ENCODE measurements around the gene SPI1. TPM values are rescaled to one million over a fixed set of nuclear protein-coding genes. Genes with fewer than 3 reads are reported as not detected.

The SPI1 gene
- total RNA-seq, 1 donor from 2014 or later = 8.3 TPM

- DNase-seq = no peak
- H3K9me3 ChIP-seq (replicated peaks) = no peaks in the 10 kb centered on the region
- intact Hi-C loops (cut with micrococcal nuclease) = no loop called here
Observed at GRCh38 chr11:47366020-47366490, 12.3 kb downstream of the SPI1 start.

GRCh38 chr11:47361419-47361818 is 16.9 kb downstream of the SPI1 start:
- Histone ChIP-seq H3K9me3 (replicated peaks) (no peaks in the 10 kb centered on the region), H3K4me3 (no peak overlapping the region), H3K27ac (replicated peaks) (peak overlapping the region; percentile 63), H3K4me1 (peaks cover 13% of the 10 kb centered on the region), H3K36me3 (no peaks in the 10 kb centered on the region), H3K27me3 (ENCODE audit: low read depth) (no peaks in the 10 kb centered on the region)
- no peak for TF ChIP-seq CTCF (IDR thresholded peaks at IDR 0.05; ENCODE audit: borderline replicate concordance)
- no peak for DNase-seq
- intact Hi-C loops (cut with micrococcal nuclease) = no loop called here

More at GRCh38 chr11:47366020-47366490, 12.3 kb downstream of the SPI1 start:
- no peak for TF ChIP-seq CTCF (IDR thresholded peaks at IDR 0.05; ENCODE audit: borderline replicate concordance)
- Histone ChIP-seq H3K27ac (replicated peaks) (no peak overlapping the region), H3K4me1 (peaks cover 6% of the 10 kb centered on the region), H3K4me3 (no peak overlapping the region), H3K27me3 (ENCODE audit: low read depth) (no peaks in the 10 kb centered on the region), H3K36me3 (no peaks in the 10 kb centered on the region)

- no peak for DNase-seq
- H3K4me1 ChIP-seq = peaks cover 15% of the 10 kb centered on the region
- no peak overlapping the region for H3K4me3 ChIP-seq
- no peak for TF ChIP-seq CTCF (IDR thresholded peaks at IDR 0.05; ENCODE audit: borderline replicate concordance)
- no peaks in the 10 kb centered on the region for H3K36me3 ChIP-seq
- intact Hi-C loops (cut with micrococcal nuclease) = no loop called here
- no peaks in the 10 kb centered on the region for H3K9me3 ChIP-seq (replicated peaks)
- peak overlapping the region; percentile 63 for H3K27ac ChIP-seq (replicated peaks)
- no peaks in the 10 kb centered on the region for H3K27me3 ChIP-seq (ENCODE audit: low read depth)
Observed at GRCh38 chr11:47360341-47360740, 18.0 kb downstream of the SPI1 start.

- no peak for DNase-seq
- H3K27ac ChIP-seq (replicated peaks) = no peak overlapping the region
- no peaks in the 10 kb centered on the region for H3K36me3 ChIP-seq
- intact Hi-C loops (cut with micrococcal nuclease) = no loop called here
- peaks cover 16% of the 10 kb centered on the region for H3K4me1 ChIP-seq
- TF ChIP-seq CTCF (IDR thresholded peaks at IDR 0.05; ENCODE audit: borderline replicate concordance) = no peak
- H3K4me3 ChIP-seq = no peak overlapping the region
- H3K9me3 ChIP-seq (replicated peaks) = no peaks in the 10 kb centered on the region
- H3K27me3 ChIP-seq (ENCODE audit: low read depth) = no peaks in the 10 kb centered on the region
Observed at GRCh38 chr11:47359586-47359985, 18.8 kb downstream of the SPI1 start.

GRCh38 chr11:47359162-47359561 is 19.2 kb downstream of the SPI1 start:
- H3K27me3 ChIP-seq (ENCODE audit: low read depth) = no peaks in the 10 kb centered on the region
- no peak for DNase-seq
- intact Hi-C loops (cut with micrococcal nuclease) = no loop called here

More at GRCh38 chr11:47359162-47359561, 19.2 kb downstream of the SPI1 start:
- H3K4me1 ChIP-seq = peaks cover 16% of the 10 kb centered on the region
- H3K27ac ChIP-seq (replicated peaks) = no peak overlapping the region
- no peaks in the 10 kb centered on the region for H3K36me3 ChIP-seq
- no peak for TF ChIP-seq CTCF (IDR thresholded peaks at IDR 0.05; ENCODE audit: borderline replicate concordance)
- H3K4me3 ChIP-seq = no peak overlapping the region
- H3K9me3 ChIP-seq (replicated peaks) = no peaks in the 10 kb centered on the region

Data from left ventricle myocardium inferior (tissue), 1 donor.